GM18499 (cell line): ENCODE measurements around the gene SCD5.

Experiments used
- ATAC-seq: cut with Tn5 transposase; IDR thresholded peaks from one replicate; pipeline ENCODE4 v1.9.1; 2021; ENCODE audit warnings: moderate number of reproducible peaks; ENCODE audit not compliant: insufficient read depth, unreplicated experiment

SCD5 gene

DNA sequence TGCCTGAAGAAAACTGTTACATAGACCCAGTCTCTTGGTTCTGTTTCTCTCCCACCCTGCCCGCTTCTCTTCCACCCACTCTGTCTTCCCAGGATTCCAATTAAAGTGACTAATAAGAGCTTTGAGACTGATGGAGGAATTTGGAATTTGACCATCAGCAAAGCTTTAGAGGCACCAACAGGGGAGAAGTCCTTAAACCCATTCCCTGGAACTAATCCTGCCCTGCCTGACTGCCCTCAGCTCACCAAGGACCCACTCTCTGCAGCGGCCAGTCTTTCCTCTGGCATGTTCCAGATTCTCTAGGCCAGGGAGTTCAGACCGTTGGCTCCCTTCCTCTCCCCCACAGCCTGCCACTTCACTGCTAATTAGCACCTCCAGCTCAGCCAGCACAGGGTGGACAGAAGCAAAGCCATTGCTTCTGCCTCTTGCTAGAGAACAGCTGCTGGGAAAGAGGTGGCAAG, 23.9 kb downstream of the SCD5 start:
- ATAC-seq, result no peak

DNA sequence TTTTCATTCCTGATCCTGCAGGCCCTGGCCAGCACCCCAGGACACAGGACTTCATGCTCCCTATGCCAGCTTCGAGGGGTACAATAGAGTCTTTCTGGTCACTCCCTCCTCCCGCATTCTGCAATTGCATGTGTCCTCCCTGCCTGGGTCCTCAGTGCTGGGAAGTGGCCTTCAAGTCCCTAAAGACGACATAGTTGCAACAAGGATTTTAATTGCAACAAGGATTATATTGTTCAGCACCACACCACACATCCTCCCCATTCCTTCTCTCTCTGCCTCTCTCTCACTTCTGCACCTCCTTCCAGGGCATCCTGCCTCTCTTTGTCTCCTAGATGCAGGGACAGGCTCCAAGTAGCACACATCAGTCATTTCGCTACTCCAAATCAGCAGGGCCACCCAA, 25.5 kb downstream of the SCD5 start:
- ATAC-seq, result no peak

DNA sequence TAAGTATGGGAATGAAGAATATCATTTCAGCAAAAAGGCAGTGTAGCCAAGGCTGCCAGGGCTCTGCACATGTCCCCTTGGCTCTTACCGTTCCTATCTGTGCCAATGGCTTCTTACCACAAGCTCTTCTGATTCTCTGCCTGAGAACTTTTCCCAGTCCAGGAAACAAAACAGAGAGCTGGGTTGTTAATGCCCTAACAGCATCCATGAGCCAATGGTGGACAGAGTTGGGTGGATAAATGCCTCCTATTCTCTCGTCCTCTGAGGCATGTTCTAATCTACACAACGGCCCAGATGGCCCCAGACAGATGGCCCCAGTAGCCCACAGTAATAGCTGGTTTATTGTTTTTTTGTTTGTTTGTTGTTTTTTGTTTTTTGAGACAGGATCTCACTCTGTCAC, 28.0 kb downstream of the SCD5 start:
- ATAC-seq, result no peak

DNA sequence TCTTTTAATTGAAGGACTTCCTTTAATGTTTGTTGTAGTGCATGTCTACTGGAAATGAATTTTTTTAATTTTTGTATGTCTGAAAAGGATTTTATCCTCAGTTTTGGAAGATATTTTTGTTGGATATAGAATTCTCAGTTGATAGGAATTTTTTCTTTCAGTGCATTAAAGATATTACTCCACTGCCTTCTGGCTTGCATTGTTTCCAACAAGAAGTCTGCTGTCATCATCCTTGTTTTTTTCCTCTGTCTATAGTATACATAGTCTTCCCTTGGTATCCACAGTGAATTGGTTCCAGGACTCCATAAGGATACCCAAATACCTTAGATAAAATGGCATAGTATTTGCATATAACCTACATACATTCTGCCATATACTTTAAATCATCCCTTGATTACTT, 33.5 kb downstream of the SCD5 start:
- ATAC-seq, result no peak

DNA sequence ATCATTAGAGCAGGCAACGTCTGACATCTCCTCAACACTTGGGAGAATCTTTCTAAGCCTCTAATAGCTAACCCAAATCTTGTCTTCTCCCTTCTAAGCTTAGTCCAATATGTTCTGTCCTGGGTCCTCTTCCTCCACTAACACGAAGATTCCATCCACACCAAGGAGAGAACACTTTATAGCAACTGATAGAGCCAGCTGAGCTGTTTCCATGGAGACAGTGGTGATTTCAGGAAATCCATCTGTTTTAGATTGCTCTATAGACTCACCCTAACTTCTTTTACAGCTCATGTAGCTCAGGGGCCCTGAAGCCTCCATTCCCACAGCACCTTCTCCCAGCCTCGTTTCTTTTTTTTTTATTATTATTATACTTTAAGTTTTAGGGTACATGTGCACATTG, 37.4 kb downstream of the SCD5 start:
- ATAC-seq, result no peak

GRCh38 chr4:82758701-82759685, 39.6 kb downstream of the SCD5 start:
- ATAC-seq, result no peak

DNA sequence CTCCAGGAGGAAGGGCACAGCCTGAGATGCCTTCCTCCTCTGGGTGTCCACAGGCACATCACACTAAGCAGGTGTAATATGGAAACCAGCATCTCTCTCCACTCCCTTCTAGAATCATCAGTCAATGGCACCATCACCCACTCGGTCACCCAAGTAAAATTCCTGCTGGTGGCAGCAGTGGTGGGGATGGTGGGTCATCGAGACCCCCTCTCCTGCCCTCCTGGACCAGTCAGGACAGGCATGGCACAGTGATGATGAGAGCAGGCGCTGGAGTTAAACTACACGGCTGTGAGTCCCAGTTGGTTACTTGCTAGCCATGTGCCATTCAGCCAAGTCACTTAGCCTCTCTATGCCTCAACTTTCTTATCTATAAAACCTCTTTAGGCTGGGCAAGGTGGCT, 42.5 kb downstream of the SCD5 start:
- no peak for ATAC-seq

GRCh38 chr4:82755650-82756049, 42.9 kb downstream of the SCD5 start:
- no peak for ATAC-seq

GRCh38 chr4:82754513-82755165, 44.0 kb downstream of the SCD5 start:
- ATAC-seq, result no peak

DNA sequence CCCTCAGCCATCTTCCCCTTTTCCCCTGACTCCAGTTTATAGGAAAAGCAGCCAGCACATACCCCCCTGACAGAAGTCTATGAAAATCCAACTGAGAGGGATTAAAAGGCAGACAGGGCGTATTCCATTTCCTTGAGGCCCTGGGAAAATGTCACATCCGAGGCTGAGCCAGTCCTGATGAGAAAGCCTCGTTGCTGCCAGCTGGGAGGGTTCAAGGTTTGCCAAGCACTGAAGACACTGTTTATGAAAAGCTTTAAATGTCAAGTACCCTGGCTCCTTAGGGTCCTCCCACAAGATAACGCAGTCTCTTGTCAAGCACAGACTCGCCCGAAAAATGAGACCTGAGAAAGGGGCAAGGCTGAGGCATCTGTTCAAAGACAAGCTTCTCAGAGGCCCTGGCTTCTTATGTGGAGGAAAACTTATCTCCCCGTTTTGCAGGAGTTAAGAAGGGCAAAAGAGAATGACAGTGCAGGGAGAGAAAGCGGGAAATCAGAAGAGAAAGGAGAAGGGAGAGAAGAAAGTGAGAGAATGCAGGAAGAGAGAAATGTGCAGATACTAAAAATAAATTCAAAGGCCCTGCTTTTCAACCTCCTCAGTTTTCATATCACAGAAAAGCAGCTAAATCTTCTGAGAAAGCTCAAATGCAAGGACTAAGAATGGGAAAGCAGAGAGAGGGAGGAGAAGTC, 44.7 kb downstream of the SCD5 start:
- no peak for ATAC-seq

DNA sequence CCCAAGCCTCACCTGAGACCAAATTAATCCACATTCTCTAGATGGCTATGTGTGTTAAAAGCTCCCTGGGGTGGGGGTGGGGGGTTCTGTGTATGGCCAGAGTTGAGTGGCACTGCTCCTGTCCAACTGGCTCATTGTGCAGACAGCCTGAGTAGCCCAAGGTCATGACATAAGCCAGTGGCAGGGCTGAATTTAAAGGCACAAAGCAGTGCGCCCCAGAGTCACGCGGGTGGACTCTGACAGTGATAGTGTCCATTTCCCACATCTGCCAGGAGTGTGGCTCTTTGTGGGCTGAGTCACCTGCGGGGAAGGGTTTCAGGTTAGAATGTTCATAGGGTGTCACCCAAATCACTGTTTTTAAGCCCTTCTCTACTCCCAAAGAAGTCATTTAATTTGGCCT, 45.4 kb downstream of the SCD5 start:
- no peak for ATAC-seq

- no peak for ATAC-seq
These were observed 49.7 kb downstream of the SCD5 start for GRCh38 chr4:82748810-82749470.

- ATAC-seq, result no peak
These were observed 50.7 kb downstream of the SCD5 start for GRCh38 chr4:82747686-82748575.

DNA sequence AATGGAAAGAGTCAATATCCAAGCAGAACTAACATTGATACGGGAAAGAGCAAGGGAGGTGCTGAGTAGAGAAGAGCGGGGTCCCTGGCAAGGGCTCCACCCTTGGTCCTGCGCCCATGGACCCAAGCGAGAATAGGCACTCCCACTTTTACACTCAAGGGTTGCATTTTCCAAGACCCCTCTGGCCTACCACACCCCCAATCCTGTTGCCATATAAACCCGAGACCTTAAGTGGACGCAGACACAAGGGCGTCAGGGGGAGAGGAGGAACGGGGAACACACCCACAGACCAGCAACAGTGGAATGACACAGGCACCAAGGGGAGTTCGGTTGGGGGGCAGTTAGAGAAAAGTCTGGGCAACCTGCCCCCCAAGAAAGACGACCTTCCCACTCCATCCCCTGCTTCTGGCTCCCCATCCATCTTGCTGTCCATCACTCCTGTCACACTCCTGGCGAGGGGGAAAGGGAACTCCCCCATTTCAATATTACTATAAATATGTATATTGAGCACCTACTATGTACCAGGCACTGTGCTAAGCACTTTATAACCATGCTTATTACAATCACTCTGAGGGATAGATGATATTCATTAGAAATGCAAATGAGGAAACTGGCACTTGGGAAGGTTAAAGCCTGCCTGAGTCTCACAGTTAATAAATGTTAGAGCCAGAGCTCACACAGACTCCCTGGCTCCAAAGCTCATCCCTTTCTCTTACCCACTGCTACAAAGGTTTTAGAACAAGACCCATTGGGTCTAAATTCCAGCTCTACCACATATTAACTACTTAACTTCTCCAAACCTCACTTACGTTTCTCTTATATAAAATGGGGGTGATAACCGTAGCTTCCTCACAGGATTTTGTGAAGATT, 51.7 kb downstream of the SCD5 start:
- ATAC-seq, result no peak

- no peak for ATAC-seq
These were observed 53.3 kb downstream of the SCD5 start for GRCh38 chr4:82745173-82745842.

- ATAC-seq, result no peak
These were observed 54.2 kb downstream of the SCD5 start for GRCh38 chr4:82744284-82744968.

DNA sequence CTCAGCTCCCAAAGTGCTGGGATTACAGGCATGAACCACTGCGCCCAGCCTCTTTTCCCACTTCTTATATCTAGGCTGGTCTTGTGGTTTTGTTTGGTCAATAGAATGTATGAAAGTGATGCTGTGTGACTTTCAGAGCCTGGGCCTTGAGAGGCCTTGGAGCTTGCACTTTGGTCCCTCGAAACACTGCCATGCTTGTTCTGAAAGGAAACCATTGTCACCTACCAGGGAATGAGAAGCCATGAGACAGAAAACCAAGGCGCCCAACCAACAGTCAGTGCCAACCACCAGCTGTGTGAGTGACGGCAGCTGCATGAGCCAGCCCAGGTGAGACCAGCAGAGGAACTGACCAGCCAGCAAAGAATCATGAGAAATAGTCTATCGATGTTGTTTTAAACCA, 57.4 kb downstream of the SCD5 start:
- ATAC-seq, result no peak
